ENCODE measurements around the gene CARMIL1. TPM values are rescaled to one million over a fixed set of nuclear protein-coding genes. Genes with fewer than 3 reads are reported as not detected.

The CARMIL1 gene
- total RNA-seq, 1 experiment from 2014 or later = 25.9 TPM

- Mint-ChIP-seq H3K27ac (ENCODE audit: unreplicated experiment) (no peak overlapping the region), H3K36me3 (ENCODE audit: insufficient read depth, unreplicated experiment) (no peaks in the 10 kb centered on the region), H3K4me3 (ENCODE audit: unreplicated experiment) (no peak overlapping the region), H3K9me3 (ENCODE audit: unreplicated experiment) (no peaks in the 10 kb centered on the region), H3K4me1 (ENCODE audit: low read depth, unreplicated experiment) (peaks cover 31% of the 10 kb centered on the region), H3K27me3 (ENCODE audit: insufficient read depth, unreplicated experiment) (no peaks in the 10 kb centered on the region)
- CTCF ChIA-PET = interaction anchor here (0.5 kb wide), 1 partner anchor 134 kb away, joined by 5 read pairs; the partner anchor contains the start of gene CARMIL1
- no TSS peak for BruUV-seq (replicated peaks)
- H3K27me3 ChIP-seq (replicated peaks; ENCODE audit: control insufficient read depth, insufficient read depth, low read length) = no peaks in the 10 kb centered on the region
- H3K4me1 ChIP-seq = peaks cover 36% of the 10 kb centered on the region
- POLR2A ChIA-PET = no interaction called here
- no peaks in the 10 kb centered on the region; the same call in 1 of the 2 replicates for H3K36me3 ChIP-seq (ENCODE audit: control insufficient read depth, insufficient read depth, low read length)
- H3K9me3 ChIP-seq = no peaks in the 10 kb centered on the region
- TF ChIP-seq CTCF (IDR thresholded peaks at IDR 0.05; ENCODE audit: insufficient read depth in 1 of 2, low read depth in 1 of 2, low read length in 1 of 2, severe bottlenecking in 1 of 2, unreplicated experiment in 1 of 2) = no peak
- no peak for DNase-seq
- intact Hi-C loops (cut with micrococcal nuclease; ENCODE audit: unreplicated experiment) = loop anchor here (2.0 kb wide), 1 partner anchor 135 kb away; the partner anchor contains the start of gene CARMIL1
- H3K4me3 ChIP-seq (ENCODE audit: low read depth, low read length) = no peak overlapping the region
Measured at GRCh38 chr6:25413207-25413905, 134.2 kb downstream of the CARMIL1 start.

- no TSS peak for BruUV-seq (replicated peaks)
- CTCF ChIA-PET = interaction anchor here (0.5 kb wide), 1 partner anchor 135 kb away, joined by 5 read pairs; the partner anchor contains the start of gene CARMIL1
- Histone ChIP-seq H3K9me3 (no peaks in the 10 kb centered on the region), H3K4me1 (peaks cover 36% of the 10 kb centered on the region), H3K4me3 (ENCODE audit: low read depth, low read length) (no peak overlapping the region), H3K36me3 (ENCODE audit: control insufficient read depth, insufficient read depth, low read length) (no peaks in the 10 kb centered on the region; the same call in 1 of the 2 replicates), H3K27me3 (replicated peaks; ENCODE audit: control insufficient read depth, insufficient read depth, low read length) (no peaks in the 10 kb centered on the region)
- DNase-seq = no peak
- POLR2A ChIA-PET = no interaction called here
- no peak overlapping the region for H3K4me3 Mint-ChIP-seq (ENCODE audit: unreplicated experiment)
- H3K36me3 Mint-ChIP-seq (ENCODE audit: insufficient read depth, unreplicated experiment) = peaks cover under 1% of the 10 kb centered on the region
- H3K4me1 Mint-ChIP-seq (ENCODE audit: low read depth, unreplicated experiment) = peaks cover 31% of the 10 kb centered on the region
- no peaks in the 10 kb centered on the region for H3K27me3 Mint-ChIP-seq (ENCODE audit: insufficient read depth, unreplicated experiment)
- intact Hi-C loops (cut with micrococcal nuclease; ENCODE audit: unreplicated experiment) = no loop called here
- no peak for TF ChIP-seq CTCF (IDR thresholded peaks at IDR 0.05; ENCODE audit: insufficient read depth in 1 of 2, low read depth in 1 of 2, low read length in 1 of 2, severe bottlenecking in 1 of 2, unreplicated experiment in 1 of 2)
- peaks cover 2% of the 10 kb centered on the region for H3K9me3 Mint-ChIP-seq (ENCODE audit: unreplicated experiment)
- no peak overlapping the region for H3K27ac Mint-ChIP-seq (ENCODE audit: unreplicated experiment)
Measured at GRCh38 chr6:25414168-25414567, 135.0 kb downstream of the CARMIL1 start.

- Mint-ChIP-seq H3K9me3 (ENCODE audit: unreplicated experiment) (peaks cover 8% of the 10 kb centered on the region), H3K4me1 (ENCODE audit: low read depth, unreplicated experiment) (peaks cover 31% of the 10 kb centered on the region), H3K27me3 (ENCODE audit: insufficient read depth, unreplicated experiment) (no peaks in the 10 kb centered on the region), H3K27ac (ENCODE audit: unreplicated experiment) (no peak overlapping the region), H3K36me3 (ENCODE audit: insufficient read depth, unreplicated experiment) (peaks cover 6% of the 10 kb centered on the region), H3K4me3 (ENCODE audit: unreplicated experiment) (no peak overlapping the region)
- Histone ChIP-seq H3K4me1 (peaks cover 36% of the 10 kb centered on the region), H3K4me3 (ENCODE audit: low read depth, low read length) (no peak overlapping the region), H3K36me3 (ENCODE audit: control insufficient read depth, insufficient read depth, low read length) (no peaks in the 10 kb centered on the region; the same call in 1 of the 2 replicates), H3K27me3 (replicated peaks; ENCODE audit: control insufficient read depth, insufficient read depth, low read length) (no peaks in the 10 kb centered on the region), H3K9me3 (no peaks in the 10 kb centered on the region)
- ChIA-PET CTCF (no interaction called here), POLR2A (no interaction called here)
- DNase-seq = no peak
- TF ChIP-seq CTCF (IDR thresholded peaks at IDR 0.05; ENCODE audit: insufficient read depth in 1 of 2, low read depth in 1 of 2, low read length in 1 of 2, severe bottlenecking in 1 of 2, unreplicated experiment in 1 of 2) = no peak
- BruUV-seq (replicated peaks) = no TSS peak
- intact Hi-C loops (cut with micrococcal nuclease; ENCODE audit: unreplicated experiment) = no loop called here
Measured at GRCh38 chr6:25414755-25415154, 135.6 kb downstream of the CARMIL1 start.

All from Caco-2 (cell line).